HEK293 (cell line): Measurements from ENCODE around the gene ELL2.

Source experiments
- BCL11A ChIP-seq: fragments of 450-650 bp; formaldehyde crosslinking; IDR thresholded peaks from 2 replicates; pipeline ENCODE4 v1.5.1; 2016; ENCODE audit warnings: low read depth, missing biosample characterization, missing genetic modification characterization
- REST ChIP-seq: fragments of 450-650 bp; formaldehyde crosslinking; IDR thresholded peaks from 2 replicates; pipeline ENCODE4 v1.5.1; 2016; ENCODE audit warnings: missing biosample characterization, missing genetic modification characterization
- ZBTB11 ChIP-seq: fragments of 450-650 bp; formaldehyde crosslinking; conservative IDR thresholded peaks from 2 replicates; pipeline ENCODE4 v1.5.1; 2016; ENCODE audit warnings: low read depth, missing biosample characterization, missing genetic modification characterization
- ZNF146 ChIP-seq: fragments of 450-650 bp; formaldehyde crosslinking; IDR thresholded peaks from 2 replicates; pipeline ENCODE4 v1.5.1; 2016; ENCODE audit warnings: missing biosample characterization, missing genetic modification characterization
- ZNF169 ChIP-seq: fragments of 450-650 bp; formaldehyde crosslinking; IDR thresholded peaks from 2 replicates; pipeline ENCODE4 v1.5.1; 2016; ENCODE audit warnings: missing biosample characterization, missing genetic modification characterization
- ZNF2 ChIP-seq: fragments of 450-650 bp; formaldehyde crosslinking; IDR thresholded peaks from 2 replicates; pipeline ENCODE4 v1.5.1; 2016; ENCODE audit warnings: missing biosample characterization, missing genetic modification characterization
- TF ChIP-seq, protein P1 (sequence below): fragments of 450-650 bp; formaldehyde crosslinking; IDR thresholded peaks from 2 replicates; pipeline ENCODE4 v1.5.1; 2016; ENCODE audit warnings: missing biosample characterization, missing genetic modification characterization
- TF ChIP-seq, protein P2 (sequence below): fragments of 450-650 bp; formaldehyde crosslinking; IDR thresholded peaks from 2 replicates; pipeline ENCODE4 v1.5.1; 2016; ENCODE audit warnings: missing biosample characterization, missing genetic modification characterization

DNA sequence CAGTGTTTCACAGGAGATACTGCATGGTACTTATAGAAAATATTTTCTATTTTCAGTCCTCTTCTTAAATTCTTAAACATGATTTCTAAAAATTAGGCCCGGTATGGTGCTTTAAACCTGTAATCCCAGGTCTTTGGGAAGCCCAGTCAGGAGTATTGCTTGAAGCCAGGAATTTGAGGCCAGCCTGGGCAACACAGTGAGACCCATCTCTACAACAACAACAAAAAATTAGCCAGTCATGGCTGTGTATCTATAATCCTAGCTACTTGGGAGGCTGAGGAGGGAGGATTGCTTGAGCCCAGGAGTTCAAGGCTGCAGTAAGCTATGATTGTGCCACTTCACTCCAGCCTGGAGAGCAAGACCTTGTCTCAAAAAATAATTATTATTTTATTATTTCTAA lies 23.3 kb downstream of the ELL2 start:
- TF ChIP-seq ZNF2 (tag by site-specific recombination) (no peak), ZNF146 (no peak), REST (no peak), ZNF169 (tag by site-specific recombination) (no peak), BCL11A (tag by site-specific recombination) (no peak), ZBTB11 (tag by site-specific recombination) (no peak)
- TF ChIP-seq, protein P1, sequence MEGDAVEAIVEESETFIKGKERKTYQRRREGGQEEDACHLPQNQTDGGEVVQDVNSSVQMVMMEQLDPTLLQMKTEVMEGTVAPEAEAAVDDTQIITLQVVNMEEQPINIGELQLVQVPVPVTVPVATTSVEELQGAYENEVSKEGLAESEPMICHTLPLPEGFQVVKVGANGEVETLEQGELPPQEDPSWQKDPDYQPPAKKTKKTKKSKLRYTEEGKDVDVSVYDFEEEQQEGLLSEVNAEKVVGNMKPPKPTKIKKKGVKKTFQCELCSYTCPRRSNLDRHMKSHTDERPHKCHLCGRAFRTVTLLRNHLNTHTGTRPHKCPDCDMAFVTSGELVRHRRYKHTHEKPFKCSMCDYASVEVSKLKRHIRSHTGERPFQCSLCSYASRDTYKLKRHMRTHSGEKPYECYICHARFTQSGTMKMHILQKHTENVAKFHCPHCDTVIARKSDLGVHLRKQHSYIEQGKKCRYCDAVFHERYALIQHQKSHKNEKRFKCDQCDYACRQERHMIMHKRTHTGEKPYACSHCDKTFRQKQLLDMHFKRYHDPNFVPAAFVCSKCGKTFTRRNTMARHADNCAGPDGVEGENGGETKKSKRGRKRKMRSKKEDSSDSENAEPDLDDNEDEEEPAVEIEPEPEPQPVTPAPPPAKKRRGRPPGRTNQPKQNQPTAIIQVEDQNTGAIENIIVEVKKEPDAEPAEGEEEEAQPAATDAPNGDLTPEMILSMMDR = no peak
- TF ChIP-seq, protein P2, sequence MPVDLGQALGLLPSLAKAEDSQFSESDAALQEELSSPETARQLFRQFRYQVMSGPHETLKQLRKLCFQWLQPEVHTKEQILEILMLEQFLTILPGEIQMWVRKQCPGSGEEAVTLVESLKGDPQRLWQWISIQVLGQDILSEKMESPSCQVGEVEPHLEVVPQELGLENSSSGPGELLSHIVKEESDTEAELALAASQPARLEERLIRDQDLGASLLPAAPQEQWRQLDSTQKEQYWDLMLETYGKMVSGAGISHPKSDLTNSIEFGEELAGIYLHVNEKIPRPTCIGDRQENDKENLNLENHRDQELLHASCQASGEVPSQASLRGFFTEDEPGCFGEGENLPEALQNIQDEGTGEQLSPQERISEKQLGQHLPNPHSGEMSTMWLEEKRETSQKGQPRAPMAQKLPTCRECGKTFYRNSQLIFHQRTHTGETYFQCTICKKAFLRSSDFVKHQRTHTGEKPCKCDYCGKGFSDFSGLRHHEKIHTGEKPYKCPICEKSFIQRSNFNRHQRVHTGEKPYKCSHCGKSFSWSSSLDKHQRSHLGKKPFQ = no peak
